ENCODE data around the gene DENND1B.

DENND1B gene

GRCh38 chr1:197680311-197680710, 95.0 kb downstream of the DENND1B start:
- no peak for DNase-seq

- DNase-seq, result no peak
Observed at GRCh38 chr1:197677752-197678295, 97.5 kb downstream of the DENND1B start.

- DNase-seq, result no peak
Observed at GRCh38 chr1:197677313-197677712, 98.0 kb downstream of the DENND1B start.

GRCh38 chr1:197675583-197676208, 99.6 kb downstream of the DENND1B start:
- no peak for DNase-seq

- DNase-seq, result no peak
Observed at GRCh38 chr1:197674286-197674685, 101.0 kb downstream of the DENND1B start.

GRCh38 chr1:197673292-197673691, 102.0 kb downstream of the DENND1B start:
- no peak for DNase-seq

GRCh38 chr1:197672347-197672746, 102.9 kb downstream of the DENND1B start:
- DNase-seq, result no peak

- no peak for DNase-seq
Observed at GRCh38 chr1:197671920-197672319, 103.4 kb downstream of the DENND1B start.

- no peak for DNase-seq
Observed at GRCh38 chr1:197671140-197671539, 104.1 kb downstream of the DENND1B start.

- no peak for DNase-seq
Observed at GRCh38 chr1:197666769-197667285, 108.5 kb downstream of the DENND1B start.

GRCh38 chr1:197664391-197664790, 110.9 kb downstream of the DENND1B start:
- DNase-seq, result no peak

GRCh38 chr1:197663162-197663953, 111.9 kb downstream of the DENND1B start:
- DNase-seq, result no peak

GRCh38 chr1:197660389-197660788, 114.9 kb downstream of the DENND1B start:
- DNase-seq, result no peak

GRCh38 chr1:197659171-197659570, 116.1 kb downstream of the DENND1B start:
- no peak for DNase-seq

- DNase-seq, result no peak
Observed at GRCh38 chr1:197649188-197649587, 126.1 kb downstream of the DENND1B start.

GRCh38 chr1:197638316-197638715, 137.0 kb downstream of the DENND1B start:
- DNase-seq, result no peak

GRCh38 chr1:197637406-197637805, 137.9 kb downstream of the DENND1B start:
- DNase-seq, result no peak

- DNase-seq, result no peak
Observed at GRCh38 chr1:197633447-197634078, 141.7 kb downstream of the DENND1B start.

- no peak for DNase-seq
Observed at GRCh38 chr1:197632651-197633050, 142.6 kb downstream of the DENND1B start.

- DNase-seq, result no peak
Observed at GRCh38 chr1:197632005-197632404, 143.3 kb downstream of the DENND1B start.

- no peak for DNase-seq
Observed at GRCh38 chr1:197622371-197622770, 152.9 kb downstream of the DENND1B start.

GRCh38 chr1:197621761-197622160, 153.5 kb downstream of the DENND1B start:
- no peak for DNase-seq

- DNase-seq, result no peak
Observed at GRCh38 chr1:197620714-197621163, 154.5 kb downstream of the DENND1B start.

Data from stimulated activated CD4-positive, alpha-beta T cell treated with anti-CD3 and anti-CD28 coated beads, Interleukin-2, amount 100 ng/mL, for 48 hours (primary cell).